GM10847 (cell line): ENCODE results near the gene MFSD1.
A peak's percentile ranks its signal among the peaks of the same experiment; 100 is the strongest.

Source experiments
- POLR2A ChIP-seq: IDR thresholded peaks from 2 replicates; pipeline ENCODE4 v1.6.1; 2011; ENCODE audit not compliant: insufficient read length; ENCODE audit errors: extremely low read depth

The MFSD1 gene

GRCh38 chr3:158801696-158802408 is at the start of gene MFSD1:
MFSD1 (plus strand) TSS chr3:158802054; CDS start chr3:158802153, 99 bp downstream.
- peak; percentile 62 for TF ChIP-seq POLR2A

GRCh38 chr3:158753854-158754253 is 48.0 kb upstream of the MFSD1 start:
- TF ChIP-seq POLR2A, result no peak

GRCh38 chr3:158755421-158755820 is 46.4 kb upstream of the MFSD1 start:
- no peak for TF ChIP-seq POLR2A

- no peak for TF ChIP-seq POLR2A
Observed at GRCh38 chr3:158761350-158761749, 40.5 kb upstream of the MFSD1 start.

GRCh38 chr3:158762701-158763100 is 39.2 kb upstream of the MFSD1 start:
- no peak for TF ChIP-seq POLR2A

GRCh38 chr3:158763421-158763820 is 38.4 kb upstream of the MFSD1 start:
- TF ChIP-seq POLR2A, result no peak

GRCh38 chr3:158765518-158766205 is 36.2 kb upstream of the MFSD1 start:
- no peak for TF ChIP-seq POLR2A

- TF ChIP-seq POLR2A, result no peak
Observed at GRCh38 chr3:158766364-158766763, 35.5 kb upstream of the MFSD1 start.

- TF ChIP-seq POLR2A, result no peak
Observed at GRCh38 chr3:158768361-158768787, 33.5 kb upstream of the MFSD1 start.

GRCh38 chr3:158768881-158769543 is 32.8 kb upstream of the MFSD1 start:
- TF ChIP-seq POLR2A, result no peak

GRCh38 chr3:158769549-158769948 is 32.3 kb upstream of the MFSD1 start:
- TF ChIP-seq POLR2A, result no peak

GRCh38 chr3:158769952-158770740 is 31.7 kb upstream of the MFSD1 start:
- no peak for TF ChIP-seq POLR2A

GRCh38 chr3:158770741-158771350 is 31.0 kb upstream of the MFSD1 start:
- TF ChIP-seq POLR2A, result no peak

GRCh38 chr3:158771577-158771976 is 30.3 kb upstream of the MFSD1 start:
- no peak for TF ChIP-seq POLR2A

GRCh38 chr3:158771982-158772381 is 29.9 kb upstream of the MFSD1 start:
- TF ChIP-seq POLR2A, result no peak
